Measurements from ENCODE around the gene NUP107. TPM values are rescaled to one million over a fixed set of nuclear protein-coding genes. Genes with fewer than 3 reads are reported as not detected.

NUP107 gene
- total RNA-seq, 1 experiment from 2014 or later = 132 TPM

GRCh38 chr12:68776976-68777610 lies 90.3 kb downstream of the NUP107 start:
- Mint-ChIP-seq H3K27ac (no peak overlapping the region), H3K27me3 (ENCODE audit: low read depth) (no peaks in the 10 kb centered on the region), H3K9me3 (no peaks in the 10 kb centered on the region), H3K4me1 (no peaks in the 10 kb centered on the region), H3K4me3 (no peak overlapping the region), H3K36me3 (no peaks in the 10 kb centered on the region)
- ChIA-PET POLR2A (no interaction called here), CTCF (no interaction called here)
- TF ChIP-seq, protein P1, sequence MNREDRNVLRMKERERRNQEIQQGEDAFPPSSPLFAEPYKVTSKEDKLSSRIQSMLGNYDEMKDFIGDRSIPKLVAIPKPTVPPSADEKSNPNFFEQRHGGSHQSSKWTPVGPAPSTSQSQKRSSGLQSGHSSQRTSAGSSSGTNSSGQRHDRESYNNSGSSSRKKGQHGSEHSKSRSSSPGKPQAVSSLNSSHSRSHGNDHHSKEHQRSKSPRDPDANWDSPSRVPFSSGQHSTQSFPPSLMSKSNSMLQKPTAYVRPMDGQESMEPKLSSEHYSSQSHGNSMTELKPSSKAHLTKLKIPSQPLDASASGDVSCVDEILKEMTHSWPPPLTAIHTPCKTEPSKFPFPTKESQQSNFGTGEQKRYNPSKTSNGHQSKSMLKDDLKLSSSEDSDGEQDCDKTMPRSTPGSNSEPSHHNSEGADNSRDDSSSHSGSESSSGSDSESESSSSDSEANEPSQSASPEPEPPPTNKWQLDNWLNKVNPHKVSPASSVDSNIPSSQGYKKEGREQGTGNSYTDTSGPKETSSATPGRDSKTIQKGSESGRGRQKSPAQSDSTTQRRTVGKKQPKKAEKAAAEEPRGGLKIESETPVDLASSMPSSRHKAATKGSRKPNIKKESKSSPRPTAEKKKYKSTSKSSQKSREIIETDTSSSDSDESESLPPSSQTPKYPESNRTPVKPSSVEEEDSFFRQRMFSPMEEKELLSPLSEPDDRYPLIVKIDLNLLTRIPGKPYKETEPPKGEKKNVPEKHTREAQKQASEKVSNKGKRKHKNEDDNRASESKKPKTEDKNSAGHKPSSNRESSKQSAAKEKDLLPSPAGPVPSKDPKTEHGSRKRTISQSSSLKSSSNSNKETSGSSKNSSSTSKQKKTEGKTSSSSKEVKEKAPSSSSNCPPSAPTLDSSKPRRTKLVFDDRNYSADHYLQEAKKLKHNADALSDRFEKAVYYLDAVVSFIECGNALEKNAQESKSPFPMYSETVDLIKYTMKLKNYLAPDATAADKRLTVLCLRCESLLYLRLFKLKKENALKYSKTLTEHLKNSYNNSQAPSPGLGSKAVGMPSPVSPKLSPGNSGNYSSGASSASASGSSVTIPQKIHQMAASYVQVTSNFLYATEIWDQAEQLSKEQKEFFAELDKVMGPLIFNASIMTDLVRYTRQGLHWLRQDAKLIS (CRISPR knock-in tag; IDR thresholded peaks at IDR 0.05; ENCODE audit: borderline replicate concordance) = no peak
- no peak for TF ChIP-seq AR (CRISPR knock-in tag; IDR thresholded peaks at IDR 0.05)
- TF ChIP-seq, protein P2, sequence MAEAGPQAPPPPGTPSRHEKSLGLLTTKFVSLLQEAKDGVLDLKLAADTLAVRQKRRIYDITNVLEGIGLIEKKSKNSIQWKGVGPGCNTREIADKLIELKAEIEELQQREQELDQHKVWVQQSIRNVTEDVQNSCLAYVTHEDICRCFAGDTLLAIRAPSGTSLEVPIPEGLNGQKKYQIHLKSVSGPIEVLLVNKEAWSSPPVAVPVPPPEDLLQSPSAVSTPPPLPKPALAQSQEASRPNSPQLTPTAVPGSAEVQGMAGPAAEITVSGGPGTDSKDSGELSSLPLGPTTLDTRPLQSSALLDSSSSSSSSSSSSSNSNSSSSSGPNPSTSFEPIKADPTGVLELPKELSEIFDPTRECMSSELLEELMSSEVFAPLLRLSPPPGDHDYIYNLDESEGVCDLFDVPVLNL (CRISPR knock-in tag; IDR thresholded peaks at IDR 0.05; ENCODE audit: borderline replicate concordance, low read depth) = no peak
- TF ChIP-seq GTF2I (CRISPR knock-in tag; conservative IDR thresholded peaks at IDR 0.05) = no peak
- TF ChIP-seq JAZF1 (CRISPR knock-in tag; IDR thresholded peaks at IDR 0.05) = no peak
- no peak for TF ChIP-seq ZNF416 (CRISPR knock-in tag; IDR thresholded peaks at IDR 0.05)
- no peak for TF ChIP-seq TEAD4 (CRISPR knock-in tag; IDR thresholded peaks at IDR 0.05)
- no peak for TF ChIP-seq OVOL2 (CRISPR knock-in tag; IDR thresholded peaks at IDR 0.05; ENCODE audit: borderline replicate concordance)
- TF ChIP-seq, protein P3, sequence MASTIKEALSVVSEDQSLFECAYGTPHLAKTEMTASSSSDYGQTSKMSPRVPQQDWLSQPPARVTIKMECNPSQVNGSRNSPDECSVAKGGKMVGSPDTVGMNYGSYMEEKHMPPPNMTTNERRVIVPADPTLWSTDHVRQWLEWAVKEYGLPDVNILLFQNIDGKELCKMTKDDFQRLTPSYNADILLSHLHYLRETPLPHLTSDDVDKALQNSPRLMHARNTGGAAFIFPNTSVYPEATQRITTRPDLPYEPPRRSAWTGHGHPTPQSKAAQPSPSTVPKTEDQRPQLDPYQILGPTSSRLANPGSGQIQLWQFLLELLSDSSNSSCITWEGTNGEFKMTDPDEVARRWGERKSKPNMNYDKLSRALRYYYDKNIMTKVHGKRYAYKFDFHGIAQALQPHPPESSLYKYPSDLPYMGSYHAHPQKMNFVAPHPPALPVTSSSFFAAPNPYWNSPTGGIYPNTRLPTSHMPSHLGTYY (CRISPR knock-in tag; IDR thresholded peaks at IDR 0.05) = no peak
- TF ChIP-seq CREB1 (CRISPR knock-in tag; IDR thresholded peaks at IDR 0.05) = no peak
- TF ChIP-seq TCF7 (CRISPR knock-in tag; IDR thresholded peaks at IDR 0.05; ENCODE audit: low read depth) = no peak
- no peak for TF ChIP-seq ZNF121 (CRISPR knock-in tag; IDR thresholded peaks at IDR 0.05)
- TF ChIP-seq, protein P4, sequence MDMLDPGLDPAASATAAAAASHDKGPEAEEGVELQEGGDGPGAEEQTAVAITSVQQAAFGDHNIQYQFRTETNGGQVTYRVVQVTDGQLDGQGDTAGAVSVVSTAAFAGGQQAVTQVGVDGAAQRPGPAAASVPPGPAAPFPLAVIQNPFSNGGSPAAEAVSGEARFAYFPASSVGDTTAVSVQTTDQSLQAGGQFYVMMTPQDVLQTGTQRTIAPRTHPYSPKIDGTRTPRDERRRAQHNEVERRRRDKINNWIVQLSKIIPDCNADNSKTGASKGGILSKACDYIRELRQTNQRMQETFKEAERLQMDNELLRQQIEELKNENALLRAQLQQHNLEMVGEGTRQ (CRISPR knock-in tag; IDR thresholded peaks at IDR 0.05) = no peak
- TF ChIP-seq NFATC4 (CRISPR knock-in tag; IDR thresholded peaks at IDR 0.05) = no peak
- TF ChIP-seq GABPB1 (CRISPR knock-in tag; IDR thresholded peaks at IDR 0.05) = no peak
- no peak for TF ChIP-seq ELF4 (CRISPR knock-in tag; IDR thresholded peaks at IDR 0.05; ENCODE audit: low read depth)
- TF ChIP-seq, protein P5, sequence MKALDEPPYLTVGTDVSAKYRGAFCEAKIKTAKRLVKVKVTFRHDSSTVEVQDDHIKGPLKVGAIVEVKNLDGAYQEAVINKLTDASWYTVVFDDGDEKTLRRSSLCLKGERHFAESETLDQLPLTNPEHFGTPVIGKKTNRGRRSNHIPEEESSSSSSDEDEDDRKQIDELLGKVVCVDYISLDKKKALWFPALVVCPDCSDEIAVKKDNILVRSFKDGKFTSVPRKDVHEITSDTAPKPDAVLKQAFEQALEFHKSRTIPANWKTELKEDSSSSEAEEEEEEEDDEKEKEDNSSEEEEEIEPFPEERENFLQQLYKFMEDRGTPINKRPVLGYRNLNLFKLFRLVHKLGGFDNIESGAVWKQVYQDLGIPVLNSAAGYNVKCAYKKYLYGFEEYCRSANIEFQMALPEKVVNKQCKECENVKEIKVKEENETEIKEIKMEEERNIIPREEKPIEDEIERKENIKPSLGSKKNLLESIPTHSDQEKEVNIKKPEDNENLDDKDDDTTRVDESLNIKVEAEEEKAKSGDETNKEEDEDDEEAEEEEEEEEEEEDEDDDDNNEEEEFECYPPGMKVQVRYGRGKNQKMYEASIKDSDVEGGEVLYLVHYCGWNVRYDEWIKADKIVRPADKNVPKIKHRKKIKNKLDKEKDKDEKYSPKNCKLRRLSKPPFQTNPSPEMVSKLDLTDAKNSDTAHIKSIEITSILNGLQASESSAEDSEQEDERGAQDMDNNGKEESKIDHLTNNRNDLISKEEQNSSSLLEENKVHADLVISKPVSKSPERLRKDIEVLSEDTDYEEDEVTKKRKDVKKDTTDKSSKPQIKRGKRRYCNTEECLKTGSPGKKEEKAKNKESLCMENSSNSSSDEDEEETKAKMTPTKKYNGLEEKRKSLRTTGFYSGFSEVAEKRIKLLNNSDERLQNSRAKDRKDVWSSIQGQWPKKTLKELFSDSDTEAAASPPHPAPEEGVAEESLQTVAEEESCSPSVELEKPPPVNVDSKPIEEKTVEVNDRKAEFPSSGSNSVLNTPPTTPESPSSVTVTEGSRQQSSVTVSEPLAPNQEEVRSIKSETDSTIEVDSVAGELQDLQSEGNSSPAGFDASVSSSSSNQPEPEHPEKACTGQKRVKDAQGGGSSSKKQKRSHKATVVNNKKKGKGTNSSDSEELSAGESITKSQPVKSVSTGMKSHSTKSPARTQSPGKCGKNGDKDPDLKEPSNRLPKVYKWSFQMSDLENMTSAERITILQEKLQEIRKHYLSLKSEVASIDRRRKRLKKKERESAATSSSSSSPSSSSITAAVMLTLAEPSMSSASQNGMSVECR (CRISPR knock-in tag; IDR thresholded peaks at IDR 0.05; ENCODE audit: borderline replicate concordance) = no peak
- no peak for TF ChIP-seq NFE2L1 (CRISPR knock-in tag; IDR thresholded peaks at IDR 0.05)
- no peak for TF ChIP-seq FOXK1 (CRISPR knock-in tag; IDR thresholded peaks at IDR 0.05)
- no peak for DNase-seq (ENCODE audit: low spot score)
- ATAC-seq = no peak
